GM19099 (cell line): Measurements from ENCODE around the gene CELA2B.

Source experiments
- POLR2A ChIP-seq: IDR thresholded peaks from 3 replicates; pipeline ENCODE4 v1.6.1; 2011; ENCODE audit warnings: low read depth; ENCODE audit not compliant: insufficient read length; ENCODE audit errors: extremely low read depth

The CELA2B gene

GRCh38 chr1:15459771-15460707, 15.9 kb upstream of the CELA2B start:
- no peak for TF ChIP-seq POLR2A

- no peak for TF ChIP-seq POLR2A
Observed at GRCh38 chr1:15460708-15461095, 15.2 kb upstream of the CELA2B start.

- TF ChIP-seq POLR2A: no peak
Observed at GRCh38 chr1:15465674-15466073, 10.2 kb upstream of the CELA2B start.

- no peak for TF ChIP-seq POLR2A
Observed at GRCh38 chr1:15468145-15468544, 7.8 kb upstream of the CELA2B start.

- no peak for TF ChIP-seq POLR2A
Observed at GRCh38 chr1:15469361-15469760, 6.5 kb upstream of the CELA2B start.

GRCh38 chr1:15472587-15472986, 3.3 kb upstream of the CELA2B start:
- TF ChIP-seq POLR2A: no peak

- TF ChIP-seq POLR2A: no peak
Observed at GRCh38 chr1:15476927-15477326, 1.0 kb downstream of the CELA2B start.

- TF ChIP-seq POLR2A: no peak
Observed at GRCh38 chr1:15477646-15478212, 1.8 kb downstream of the CELA2B start.

GRCh38 chr1:15479654-15480347, 3.9 kb downstream of the CELA2B start:
- TF ChIP-seq POLR2A: no peak

GRCh38 chr1:15483971-15484370, 8.1 kb downstream of the CELA2B start:
- no peak for TF ChIP-seq POLR2A

GRCh38 chr1:15485636-15486035, 9.7 kb downstream of the CELA2B start:
- no peak for TF ChIP-seq POLR2A

GRCh38 chr1:15488371-15488770, 12.5 kb downstream of the CELA2B start:
- no peak for TF ChIP-seq POLR2A

GRCh38 chr1:15489052-15489736, 13.3 kb downstream of the CELA2B start:
- no peak for TF ChIP-seq POLR2A

- TF ChIP-seq POLR2A: no peak
Observed at GRCh38 chr1:15492596-15492995, 16.7 kb downstream of the CELA2B start.

GRCh38 chr1:15493869-15494390, 18.0 kb downstream of the CELA2B start:
- no peak for TF ChIP-seq POLR2A
